Fibroblast of mammary gland (primary cell): ENCODE results near the gene POLK.
A peak's percentile ranks its signal among the peaks of the same experiment; 100 is the strongest.

Source experiments
- DNase-seq: peaks from one replicate; pipeline ENCODE4 v3.0.0-alpha.2; 2010; ENCODE audit warnings: low read depth
- H3K4me3 ChIP-seq: 2 replicates; pipeline ENCODE4 v1.5.1; 2011; ENCODE audit warnings: low read depth, mild to moderate bottlenecking, low read length, moderate library complexity; ENCODE audit not compliant: control insufficient read depth
- TF ChIP-seq, protein P1 (sequence below): conservative IDR thresholded peaks from 2 replicates; pipeline ENCODE4 v1.5.1; 2011; ENCODE audit warnings: low read depth, low read length, inconsistent platforms; ENCODE audit not compliant: control insufficient read depth, insufficient read depth

Gene POLK

DNA sequence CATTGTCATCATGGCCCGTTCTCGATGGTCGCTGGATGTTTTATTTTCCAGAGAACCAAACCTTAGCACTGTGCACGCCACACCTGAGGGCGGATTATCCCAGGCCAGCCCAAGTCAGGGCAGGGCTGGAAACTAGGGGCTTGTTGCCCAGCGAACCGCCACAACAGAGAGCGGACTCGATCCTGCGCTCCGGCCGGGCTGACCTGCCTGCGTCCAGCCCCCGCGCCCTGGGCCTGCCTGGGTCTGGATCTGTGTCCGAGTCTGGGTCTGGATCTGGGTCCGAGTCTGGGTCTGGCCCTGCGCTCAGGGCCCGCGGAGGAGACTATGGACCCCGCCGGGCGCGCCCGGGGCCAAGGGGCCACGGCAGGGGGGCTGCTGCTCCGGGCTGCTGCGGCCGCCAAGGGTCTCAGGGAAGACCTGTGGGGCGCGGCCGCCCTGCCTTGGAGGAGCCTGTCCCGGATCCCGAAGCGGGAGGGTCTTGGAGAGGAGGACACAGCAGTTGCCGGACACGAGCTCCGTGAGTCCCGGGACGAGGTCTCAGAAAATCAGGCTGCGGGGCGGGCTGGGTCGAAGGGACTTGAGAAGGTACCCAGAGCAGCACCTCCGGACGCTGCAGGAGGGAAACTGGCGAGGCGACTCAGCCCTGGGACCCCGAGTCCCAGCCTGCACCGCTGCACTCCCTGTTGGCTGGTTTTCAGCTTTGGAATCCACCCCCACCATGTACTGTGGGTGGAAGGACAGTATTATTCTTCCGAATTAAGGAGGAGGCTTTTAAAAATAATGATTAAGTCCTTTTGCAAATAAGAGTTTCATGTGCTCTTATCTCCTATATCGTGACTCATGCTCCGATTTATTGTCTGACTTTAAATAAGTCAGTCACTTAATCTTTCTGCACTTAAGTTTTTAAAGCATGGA lies 99.9 kb downstream of the POLK start, which contains the start of gene ANKDD1B:
Gene ANKDD1B (plus strand): TSS at position 143 of the 915 bp plus-strand sequence. CDS start 182 bp downstream, at position 325.
- peak within 1 kb of the TSS; percentile 61 for H3K4me3 ChIP-seq
- TF ChIP-seq, protein P1, sequence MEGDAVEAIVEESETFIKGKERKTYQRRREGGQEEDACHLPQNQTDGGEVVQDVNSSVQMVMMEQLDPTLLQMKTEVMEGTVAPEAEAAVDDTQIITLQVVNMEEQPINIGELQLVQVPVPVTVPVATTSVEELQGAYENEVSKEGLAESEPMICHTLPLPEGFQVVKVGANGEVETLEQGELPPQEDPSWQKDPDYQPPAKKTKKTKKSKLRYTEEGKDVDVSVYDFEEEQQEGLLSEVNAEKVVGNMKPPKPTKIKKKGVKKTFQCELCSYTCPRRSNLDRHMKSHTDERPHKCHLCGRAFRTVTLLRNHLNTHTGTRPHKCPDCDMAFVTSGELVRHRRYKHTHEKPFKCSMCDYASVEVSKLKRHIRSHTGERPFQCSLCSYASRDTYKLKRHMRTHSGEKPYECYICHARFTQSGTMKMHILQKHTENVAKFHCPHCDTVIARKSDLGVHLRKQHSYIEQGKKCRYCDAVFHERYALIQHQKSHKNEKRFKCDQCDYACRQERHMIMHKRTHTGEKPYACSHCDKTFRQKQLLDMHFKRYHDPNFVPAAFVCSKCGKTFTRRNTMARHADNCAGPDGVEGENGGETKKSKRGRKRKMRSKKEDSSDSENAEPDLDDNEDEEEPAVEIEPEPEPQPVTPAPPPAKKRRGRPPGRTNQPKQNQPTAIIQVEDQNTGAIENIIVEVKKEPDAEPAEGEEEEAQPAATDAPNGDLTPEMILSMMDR = no peak
- DNase-seq = peak; percentile 43

DNA sequence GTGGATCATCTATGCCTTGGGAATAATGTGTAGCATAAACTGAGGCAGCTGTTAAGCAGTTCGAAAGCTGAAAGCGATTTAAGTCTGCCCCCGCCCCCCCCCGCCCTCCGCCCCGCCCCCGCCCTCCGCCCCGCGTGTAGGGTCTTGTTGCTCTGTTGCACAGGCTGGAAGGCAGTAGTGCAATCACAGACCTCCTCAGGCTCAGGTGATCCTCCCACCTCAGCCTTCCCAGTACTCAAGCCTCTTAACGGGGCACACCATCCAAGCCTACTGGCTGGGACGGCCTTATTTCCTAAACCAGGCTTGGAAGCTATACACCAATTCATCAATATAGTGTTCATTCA lies 100.5 kb downstream of the POLK start:
- TF ChIP-seq, protein P1 = no peak
- H3K4me3 ChIP-seq = peak overlapping the region; percentile 61
- DNase-seq = no peak

DNA sequence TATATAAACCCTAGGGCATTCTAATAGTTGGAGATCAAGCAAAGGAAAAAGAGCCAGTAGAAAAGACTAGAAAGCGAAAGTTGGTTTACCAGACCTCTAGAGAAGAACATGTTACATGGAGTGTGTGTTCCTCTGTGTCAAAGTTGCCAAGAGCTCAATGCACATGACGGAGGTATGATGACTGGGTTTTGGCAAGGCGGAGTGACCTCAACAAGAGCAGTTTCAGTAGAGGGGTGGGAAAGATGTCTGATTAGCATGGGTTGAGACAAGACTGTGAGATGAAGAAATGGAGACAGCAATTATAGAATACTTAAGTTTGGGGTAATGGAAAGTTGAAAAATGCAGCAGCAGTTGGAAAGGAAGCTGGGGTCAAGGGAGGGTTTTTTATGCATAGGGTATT lies 101.2 kb downstream of the POLK start:
- H3K4me3 ChIP-seq = no peak overlapping the region
- TF ChIP-seq, protein P1 = no peak
- no peak for DNase-seq

DNA sequence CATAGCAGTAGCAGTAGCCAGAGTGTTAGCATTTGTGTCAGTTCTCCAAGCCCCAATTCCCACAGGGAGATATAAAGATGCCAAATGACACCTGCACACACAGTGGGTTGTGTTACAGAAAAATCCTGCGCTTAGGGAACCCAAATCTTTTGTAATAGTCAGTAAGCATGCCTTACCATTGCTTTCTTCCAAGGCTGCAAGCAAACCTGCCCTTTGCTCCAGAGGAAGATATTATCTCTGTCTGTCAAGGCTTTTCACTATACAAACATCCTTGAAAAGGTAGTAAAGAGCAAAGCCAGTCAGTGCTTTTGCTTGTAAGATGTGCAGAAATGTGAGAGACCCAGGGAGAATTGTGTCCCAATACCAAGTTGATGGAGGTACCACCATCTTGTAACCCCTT lies 102.5 kb downstream of the POLK start:
- no peak for DNase-seq
- TF ChIP-seq, protein P1 = no peak
- no peak overlapping the region for H3K4me3 ChIP-seq

DNA sequence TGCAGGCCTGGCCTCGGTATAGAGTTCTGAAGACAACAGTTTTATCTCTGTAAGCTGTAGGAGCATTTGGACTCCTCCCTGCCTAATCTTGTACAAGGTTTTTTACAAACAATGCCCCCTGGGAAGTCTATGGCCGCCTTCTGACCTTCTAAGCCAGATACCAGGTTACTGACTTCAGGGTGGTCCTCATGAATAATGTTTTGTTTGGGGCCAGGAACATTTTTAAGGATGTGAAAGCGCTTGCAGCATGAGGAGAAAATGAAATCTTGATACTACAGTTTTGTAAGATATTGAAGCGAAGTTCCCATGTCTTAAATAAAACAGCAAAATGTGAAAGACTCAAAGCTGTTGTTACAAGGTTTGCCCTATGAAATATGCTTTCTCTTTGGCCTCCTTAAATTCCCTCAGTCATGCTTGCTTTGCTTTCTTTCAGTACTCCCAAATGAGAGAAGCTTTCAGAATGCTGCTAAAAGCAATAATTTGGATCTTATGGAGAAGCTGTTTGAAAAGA lies 104.7 kb downstream of the POLK start:
- TF ChIP-seq, protein P1 = no peak
- H3K4me3 ChIP-seq = no peak overlapping the region
- no peak for DNase-seq

DNA sequence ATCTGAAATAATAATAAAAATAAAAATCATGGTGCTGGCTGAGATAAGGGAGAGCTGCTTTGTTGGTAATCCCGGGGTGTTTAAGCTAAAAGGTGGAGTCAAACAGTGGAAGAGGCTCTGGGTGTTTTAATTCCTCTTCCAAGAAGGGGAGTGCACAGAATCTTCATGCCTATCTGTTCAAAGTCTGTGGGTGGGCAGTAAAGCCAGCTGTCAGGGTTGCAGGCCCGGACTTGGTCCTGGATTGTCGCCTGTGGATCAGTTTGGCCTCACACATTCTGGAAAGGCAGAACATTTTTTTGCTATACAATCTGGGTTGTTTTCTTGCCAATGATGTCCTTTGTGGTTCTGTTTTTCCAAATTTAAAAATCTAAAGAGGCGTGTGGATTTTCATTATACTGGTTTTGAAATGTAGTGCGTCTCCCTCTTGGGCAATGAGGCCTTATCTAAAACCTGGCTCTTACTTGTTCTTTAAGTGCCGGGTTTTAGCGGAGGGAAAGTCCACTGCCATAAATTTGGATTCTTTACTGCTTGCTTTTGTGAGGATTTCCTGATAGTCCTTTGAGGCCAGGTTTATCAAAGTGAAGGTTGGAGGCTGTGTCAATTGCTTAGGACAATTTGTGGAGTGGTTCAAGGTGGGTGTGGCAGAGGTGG lies 105.4 kb downstream of the POLK start:
- TF ChIP-seq, protein P1 = no peak
- DNase-seq = no peak
- H3K4me3 ChIP-seq = no peak overlapping the region
